Measurements from ENCODE around the gene POM121L12.

- no peak for TF ChIP-seq CTCF (IDR thresholded peaks at IDR 0.05; ENCODE audit: low read depth, low read length)
- no peak for TF ChIP-seq EZH2phosphoT487 (IDR thresholded peaks at IDR 0.05; ENCODE audit: low read depth)
Observed at GRCh38 chr7:53070883-53071282, 35.5 kb downstream of the POM121L12 start.

Data from OCI-LY3 (cell line).